Measurements from ENCODE around the gene KLHL2. TPM values are rescaled to one million over a fixed set of nuclear protein-coding genes. Genes with fewer than 3 reads are reported as not detected.
A peak's percentile ranks its signal among the peaks of the same experiment; 100 is the strongest.
"Not testable (repeated sequence)": the region's sequence is repeated elsewhere in the genome, so short reads cannot be mapped to it uniquely, and the experiment has no call there.

KLHL2 gene
- total RNA-seq, 2 experiments from 2014 or later: 35.8 to 37.7 TPM

- peaks cover 21% of the 10 kb centered on the region for H3K36me3 Mint-ChIP-seq
- peak overlapping the region; percentile 94 for H3K4me3 Mint-ChIP-seq
- POLR2A ChIA-PET: interaction anchor here (0.8 to 1.3 kb wide), 3 partner anchors 11 to 118 kb away, joined by 3 to 4 read pairs (median 4); partner anchors contain the start of gene MSMO1
- peaks cover 61% of the 10 kb centered on the region for H3K4me1 Mint-ChIP-seq
- ATAC-seq (ENCODE audit: low read depth) (peak; percentile 18), DNase-seq (no peak)
- H3K27me3 Mint-ChIP-seq: no peaks in the 10 kb centered on the region
- peak overlapping the region; percentile 46 for H3K27ac Mint-ChIP-seq
- no peaks in the 10 kb centered on the region for H3K9me3 Mint-ChIP-seq
Measured at GRCh38 chr4:165208741-165209388, 1.5 kb downstream of the KLHL2 start.

- Mint-ChIP-seq H3K9me3 (no peaks in the 10 kb centered on the region), H3K36me3 (peaks cover 21% of the 10 kb centered on the region), H3K27ac (no peak overlapping the region), H3K4me3 (peak overlapping the region; percentile 66), H3K4me1 (peaks cover 59% of the 10 kb centered on the region), H3K27me3 (no peaks in the 10 kb centered on the region)
- ATAC-seq (ENCODE audit: low read depth): no peak
- DNase-seq: no peak
- POLR2A ChIA-PET: no interaction called here
Measured at GRCh38 chr4:165209796-165210195, 2.4 kb downstream of the KLHL2 start.

GRCh38 chr4:165210566-165210965 is 3.2 kb downstream of the KLHL2 start:
- Mint-ChIP-seq H3K9me3 (no peaks in the 10 kb centered on the region), H3K27ac (no peak overlapping the region), H3K36me3 (peaks cover 24% of the 10 kb centered on the region), H3K4me1 (peaks cover 58% of the 10 kb centered on the region), H3K27me3 (no peaks in the 10 kb centered on the region), H3K4me3 (peak overlapping the region; percentile 66)
- POLR2A ChIA-PET: interaction anchor here (0.6 kb wide), 1 partner anchor 66 kb away, joined by 3 read pairs; no protein-coding TSS in a partner anchor
- ATAC-seq (ENCODE audit: low read depth): no peak
- no peak for DNase-seq

GRCh38 chr4:165212647-165213046 is 5.3 kb downstream of the KLHL2 start:
- ATAC-seq (ENCODE audit: low read depth); H3K9me3 Mint-ChIP-seq; H3K27ac Mint-ChIP-seq; DNase-seq; POLR2A ChIA-PET; H3K4me3 Mint-ChIP-seq; H3K27me3 Mint-ChIP-seq: not testable (repeated sequence)
- H3K36me3 Mint-ChIP-seq: peaks cover 30% of the 10 kb centered on the region
- H3K4me1 Mint-ChIP-seq: peaks cover 67% of the 10 kb centered on the region

GRCh38 chr4:165213404-165213803 is 6.0 kb downstream of the KLHL2 start:
- H3K27me3 Mint-ChIP-seq; POLR2A ChIA-PET; H3K4me3 Mint-ChIP-seq; H3K27ac Mint-ChIP-seq; ATAC-seq (ENCODE audit: low read depth); H3K9me3 Mint-ChIP-seq; DNase-seq: not testable (repeated sequence)
- H3K4me1 Mint-ChIP-seq: peaks cover 75% of the 10 kb centered on the region
- H3K36me3 Mint-ChIP-seq: peaks cover 37% of the 10 kb centered on the region

- ATAC-seq (ENCODE audit: low read depth); POLR2A ChIA-PET; DNase-seq; H3K27me3 Mint-ChIP-seq; H3K9me3 Mint-ChIP-seq; H3K27ac Mint-ChIP-seq: not testable (repeated sequence)
- peaks cover 71% of the 10 kb centered on the region for H3K4me1 Mint-ChIP-seq
- peak overlapping the region; percentile 6 for H3K4me3 Mint-ChIP-seq
- peaks cover 37% of the 10 kb centered on the region for H3K36me3 Mint-ChIP-seq
Measured at GRCh38 chr4:165213991-165214709, 6.8 kb downstream of the KLHL2 start.

- POLR2A ChIA-PET, H3K9me3 Mint-ChIP-seq, DNase-seq, H3K27me3 Mint-ChIP-seq: not testable (repeated sequence)
- Mint-ChIP-seq H3K4me1 (peaks cover 65% of the 10 kb centered on the region), H3K4me3 (peak overlapping the region; percentile 50), H3K36me3 (peaks cover 36% of the 10 kb centered on the region), H3K27ac (peak overlapping the region; percentile 88)
- peak; percentile 90 for ATAC-seq (ENCODE audit: low read depth)
Measured at GRCh38 chr4:165215034-165215751, 7.8 kb downstream of the KLHL2 start.

GRCh38 chr4:165215761-165216487 is 8.6 kb downstream of the KLHL2 start:
- Mint-ChIP-seq H3K4me1 (peaks cover 61% of the 10 kb centered on the region), H3K36me3 (peaks cover 36% of the 10 kb centered on the region), H3K27ac (peak overlapping the region; percentile 88), H3K4me3 (peak overlapping the region; percentile 50)
- H3K9me3 Mint-ChIP-seq, DNase-seq, POLR2A ChIA-PET, H3K27me3 Mint-ChIP-seq: not testable (repeated sequence)
- peak; percentile 21 for ATAC-seq (ENCODE audit: low read depth)

- H3K4me1 Mint-ChIP-seq: peaks cover 66% of the 10 kb centered on the region
- H3K27ac Mint-ChIP-seq: peak overlapping the region; percentile 47
- POLR2A ChIA-PET: no interaction called here
- peak overlapping the region; percentile 44 for H3K4me3 Mint-ChIP-seq
- H3K27me3 Mint-ChIP-seq: no peaks in the 10 kb centered on the region
- no peaks in the 10 kb centered on the region for H3K9me3 Mint-ChIP-seq
- peaks cover 45% of the 10 kb centered on the region for H3K36me3 Mint-ChIP-seq
- DNase-seq (no peak), ATAC-seq (ENCODE audit: low read depth) (no peak)
Measured at GRCh38 chr4:165217325-165217724, 10.0 kb downstream of the KLHL2 start.

- ATAC-seq (ENCODE audit: low read depth); DNase-seq; H3K9me3 Mint-ChIP-seq; POLR2A ChIA-PET; H3K27me3 Mint-ChIP-seq: not testable (repeated sequence)
- Mint-ChIP-seq H3K4me1 (peaks cover 56% of the 10 kb centered on the region), H3K27ac (peak overlapping the region; percentile 78), H3K36me3 (peaks cover 60% of the 10 kb centered on the region), H3K4me3 (peak overlapping the region; percentile 5)
Measured at GRCh38 chr4:165221306-165221705, 13.9 kb downstream of the KLHL2 start.

- H3K9me3 Mint-ChIP-seq, DNase-seq, POLR2A ChIA-PET, H3K27me3 Mint-ChIP-seq: not testable (repeated sequence)
- Mint-ChIP-seq H3K4me3 (peak overlapping the region; percentile 80), H3K27ac (peak overlapping the region; percentile 82), H3K4me1 (peaks cover 49% of the 10 kb centered on the region), H3K36me3 (peaks cover 57% of the 10 kb centered on the region)
- ATAC-seq (ENCODE audit: low read depth): peak; percentile 27
Measured at GRCh38 chr4:165221993-165222650, 14.8 kb downstream of the KLHL2 start.

- ATAC-seq (ENCODE audit: low read depth): peak; percentile 50
- no peaks in the 10 kb centered on the region for H3K27me3 Mint-ChIP-seq
- POLR2A ChIA-PET: no interaction called here
- peak overlapping the region; percentile 82 for H3K27ac Mint-ChIP-seq
- no peaks in the 10 kb centered on the region for H3K9me3 Mint-ChIP-seq
- H3K4me1 Mint-ChIP-seq: peaks cover 44% of the 10 kb centered on the region
- no peak for DNase-seq
- H3K36me3 Mint-ChIP-seq: peaks cover 57% of the 10 kb centered on the region
- H3K4me3 Mint-ChIP-seq: peak overlapping the region; percentile 80
Measured at GRCh38 chr4:165222651-165222994, 15.3 kb downstream of the KLHL2 start.

- H3K27ac Mint-ChIP-seq; POLR2A ChIA-PET; H3K4me3 Mint-ChIP-seq; H3K9me3 Mint-ChIP-seq; DNase-seq; H3K27me3 Mint-ChIP-seq; ATAC-seq (ENCODE audit: low read depth): not testable (repeated sequence)
- peaks cover 38% of the 10 kb centered on the region for H3K4me1 Mint-ChIP-seq
- peaks cover 56% of the 10 kb centered on the region for H3K36me3 Mint-ChIP-seq
Measured at GRCh38 chr4:165227401-165227800, 20.0 kb downstream of the KLHL2 start.

Measured in activated naive CD8-positive, alpha-beta T cell treated with anti-CD3 and anti-CD28 coated beads, Interleukin-2, amount 10 ng/mL, durations not matched to agents 7 days and 5 days (primary cell).